Natural killer cell (primary cell): Measurements from ENCODE around the gene NPHP1. TPM values are rescaled to one million over a fixed set of nuclear protein-coding genes. Genes with fewer than 3 reads are reported as not detected.
"Not testable (repeated sequence)": the region's sequence is repeated elsewhere in the genome, so short reads cannot be mapped to it uniquely, and the experiment has no call there.

Experiments used
- ATAC-seq, 3 donors: fragments of 150-1000 bp in 2 of 3; fragments of 200-7000 bp in 1 of 3; cut with Tn5 transposase; 1 replicate in 1 of 3; 2 replicates in 2 of 3; pipeline ENCODE4 v1.10.0; 2021; ENCODE audit warnings: mild to moderate bottlenecking in 2 of 3, moderate library complexity in 2 of 3
- DNase-seq, 2 donors: peaks; one replicate each; pipeline versions ENCODE4 v3.0.0 to v3.0.0-alpha.2; 2013 to 2021; ENCODE audit warnings: mixed read lengths in 1 of 2
- H3K27ac ChIP-seq: one replicate; pipeline ENCODE4 v1.5.1; 2013; ENCODE audit warnings: mild to moderate bottlenecking, low read length
- H3K27me3 ChIP-seq: one replicate; pipeline ENCODE4 v1.6.1; 2013; ENCODE audit warnings: low read length; ENCODE audit not compliant: control insufficient read depth, insufficient read depth
- H3K36me3 ChIP-seq: one replicate; pipeline ENCODE4 v1.6.1; 2013; ENCODE audit warnings: low read length; ENCODE audit not compliant: control insufficient read depth, insufficient read depth
- H3K4me1 ChIP-seq: one replicate; pipeline ENCODE4 v1.6.1; 2013; ENCODE audit warnings: low read length; ENCODE audit not compliant: control insufficient read depth, insufficient read depth
- H3K4me3 ChIP-seq: one replicate; pipeline ENCODE4 v1.5.1; 2013; ENCODE audit warnings: low read length
- H3K9me3 ChIP-seq: one replicate; pipeline ENCODE4 v1.6.1; 2013; ENCODE audit warnings: low read length; ENCODE audit not compliant: control insufficient read depth, insufficient read depth
- H3K27ac Mint-ChIP-seq, 2 donors: one replicate each; pipeline ENCODE4 v1.8.0; 2022; ENCODE audit warnings: mild to moderate bottlenecking in 2 of 2, mixed read lengths in 2 of 2, moderate library complexity in 1 of 2
- H3K27me3 Mint-ChIP-seq, 2 donors: one replicate each; pipeline ENCODE4 v1.8.0; 2022; ENCODE audit warnings: low read depth in 2 of 2, mixed read lengths in 2 of 2
- H3K36me3 Mint-ChIP-seq: one replicate; pipeline ENCODE4 v1.8.0; 2022; ENCODE audit warnings: mixed read lengths
- H3K4me1 Mint-ChIP-seq, 2 donors: one replicate each; pipeline ENCODE4 v1.8.0; 2022; ENCODE audit warnings: mixed read lengths in 2 of 2
- H3K4me3 Mint-ChIP-seq: one replicate; pipeline ENCODE4 v1.8.0; 2022; ENCODE audit warnings: mild to moderate bottlenecking, moderate library complexity, mixed read lengths
- H3K9me3 Mint-ChIP-seq, 2 donors: one replicate each; pipeline ENCODE4 v1.8.0; 2022; ENCODE audit warnings: mixed read lengths in 2 of 2
- WGBS: methylation state at CpG from one replicate; pipeline ENCODE4 v1.1.7; 2013; ENCODE audit warnings: missing lambda C conversion rate; ENCODE audit not compliant: insufficient coverage; 5-methylcytosine and 5-hydroxymethylcytosine counted together
- intact Hi-C: fragments of 100-400 bp; cut with micrococcal nuclease; formaldehyde crosslinking; loops from one replicate; pipeline ENCODE4 v1.14.2; 2022
- total RNA-seq, 4 donors: library from RNA; stranded (reverse); fragments of 120-200 nt in 1 of 4; gene quantifications; one replicate each; pipeline versions ENCODE4 v1.2.3 to v1.2.4, GENCODE V29; 2013 to 2022
- TF ChIP-seq, protein P1 (sequence below): fragments of 200-600 bp; IDR thresholded peaks from one replicate; pipeline ENCODE4 v1.8.0; 2022; ENCODE audit warnings: antibody characterized with exemption

NPHP1 gene
- total RNA-seq, 3 donors from 2014 or later (not counting 1 experiment from before 2014, with no cell fraction given), result 0.11 to 0.30 (median 0.24) TPM

GRCh38 chr2:110197452-110197851 is 7.4 kb downstream of the NPHP1 start:
- intact Hi-C loops, result no loop called here
- no peak overlapping the region for H3K4me3 ChIP-seq
- Mint-ChIP-seq H3K4me1 (no peaks in the 10 kb centered on the region), H3K36me3 (no peaks in the 10 kb centered on the region), H3K27ac (no peak overlapping the region), H3K4me3 (no peak overlapping the region), H3K9me3 (no peaks in the 10 kb centered on the region), H3K27me3 (peaks cover 3 to 14% of the 10 kb centered on the region in 2 donors)
- ATAC-seq (no peak), DNase-seq (no peak)
- 93% methylated on average over 3 of the region's 4 CpGs for WGBS
- H3K27me3 ChIP-seq, result no peaks in the 10 kb centered on the region
- no peak overlapping the region for H3K27ac ChIP-seq
- no peaks in the 10 kb centered on the region for H3K9me3 ChIP-seq
- H3K4me1 ChIP-seq, result no peaks in the 10 kb centered on the region
- H3K36me3 ChIP-seq, result no peaks in the 10 kb centered on the region
- TF ChIP-seq, protein P1, sequence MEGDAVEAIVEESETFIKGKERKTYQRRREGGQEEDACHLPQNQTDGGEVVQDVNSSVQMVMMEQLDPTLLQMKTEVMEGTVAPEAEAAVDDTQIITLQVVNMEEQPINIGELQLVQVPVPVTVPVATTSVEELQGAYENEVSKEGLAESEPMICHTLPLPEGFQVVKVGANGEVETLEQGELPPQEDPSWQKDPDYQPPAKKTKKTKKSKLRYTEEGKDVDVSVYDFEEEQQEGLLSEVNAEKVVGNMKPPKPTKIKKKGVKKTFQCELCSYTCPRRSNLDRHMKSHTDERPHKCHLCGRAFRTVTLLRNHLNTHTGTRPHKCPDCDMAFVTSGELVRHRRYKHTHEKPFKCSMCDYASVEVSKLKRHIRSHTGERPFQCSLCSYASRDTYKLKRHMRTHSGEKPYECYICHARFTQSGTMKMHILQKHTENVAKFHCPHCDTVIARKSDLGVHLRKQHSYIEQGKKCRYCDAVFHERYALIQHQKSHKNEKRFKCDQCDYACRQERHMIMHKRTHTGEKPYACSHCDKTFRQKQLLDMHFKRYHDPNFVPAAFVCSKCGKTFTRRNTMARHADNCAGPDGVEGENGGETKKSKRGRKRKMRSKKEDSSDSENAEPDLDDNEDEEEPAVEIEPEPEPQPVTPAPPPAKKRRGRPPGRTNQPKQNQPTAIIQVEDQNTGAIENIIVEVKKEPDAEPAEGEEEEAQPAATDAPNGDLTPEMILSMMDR, result no peak

DNA sequence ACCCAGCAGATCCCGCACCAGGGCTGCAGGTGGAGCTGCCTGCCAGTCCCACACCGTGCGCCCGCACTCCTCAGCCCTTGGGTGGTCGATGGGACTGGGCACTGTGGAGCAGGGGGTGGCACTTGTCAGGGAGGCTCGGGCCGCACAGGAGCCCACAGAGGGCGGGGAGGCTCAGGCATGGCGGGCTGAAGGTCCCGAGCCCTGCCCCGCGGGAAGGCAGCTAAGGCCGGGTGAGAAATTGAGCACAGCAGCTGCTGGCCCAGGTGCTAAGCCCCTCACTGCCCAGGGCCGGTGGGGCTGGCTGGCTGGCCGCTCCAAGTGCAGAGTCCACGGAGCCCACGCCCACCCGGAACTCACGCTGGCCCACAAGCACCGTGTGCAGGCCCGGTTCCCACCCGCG is 14.6 kb downstream of the NPHP1 start:
- H3K36me3 Mint-ChIP-seq, H3K4me3 ChIP-seq, H3K9me3 Mint-ChIP-seq, ATAC-seq, H3K4me3 Mint-ChIP-seq, H3K27ac Mint-ChIP-seq, H3K4me1 Mint-ChIP-seq, H3K27me3 ChIP-seq, intact Hi-C loops, H3K27ac ChIP-seq, H3K4me1 ChIP-seq, H3K36me3 ChIP-seq, DNase-seq, H3K9me3 ChIP-seq: not testable (repeated sequence)
- WGBS, result 96% methylated on average over 23 of the region's 23 CpGs
- H3K27me3 Mint-ChIP-seq, result peaks cover 10 to 21% of the 10 kb centered on the region in 2 donors

DNA sequence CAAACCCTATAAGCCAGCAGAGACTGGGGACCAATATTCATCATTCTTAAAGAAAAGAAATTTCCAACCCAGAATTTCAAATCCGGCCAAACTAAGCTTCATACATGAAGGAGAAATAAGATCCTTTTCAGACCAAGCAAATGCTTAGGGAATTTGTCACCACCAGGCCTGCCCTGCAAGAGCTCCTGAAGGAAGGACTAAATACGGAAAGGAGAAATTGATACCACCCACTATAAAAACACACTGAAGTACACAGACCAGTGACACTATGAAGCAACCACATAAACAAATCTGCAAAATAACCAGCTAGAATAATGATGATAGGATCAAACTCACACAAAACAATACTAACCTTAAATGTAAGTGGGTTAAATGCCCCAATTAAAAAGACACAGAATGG is 22.4 kb downstream of the NPHP1 start:
- Mint-ChIP-seq H3K27ac (no peak overlapping the region), H3K9me3 (peaks cover 0 to 3% of the 10 kb centered on the region in 2 donors), H3K36me3 (no peaks in the 10 kb centered on the region), H3K4me1 (no peaks in the 10 kb centered on the region), H3K4me3 (no peak overlapping the region), H3K27me3 (peaks cover 7 to 18% of the 10 kb centered on the region in 2 donors)
- Histone ChIP-seq H3K36me3 (no peaks in the 10 kb centered on the region), H3K9me3 (peaks cover 6% of the 10 kb centered on the region), H3K27ac (no peak overlapping the region), H3K27me3 (no peaks in the 10 kb centered on the region), H3K4me3 (no peak overlapping the region), H3K4me1 (no peaks in the 10 kb centered on the region)
- intact Hi-C loops, result no loop called here
- WGBS, result 87% methylated on average over 2 of the region's 2 CpGs
- DNase-seq (no peak), ATAC-seq (no peak)
- TF ChIP-seq, protein P1, result no peak

- intact Hi-C loops, result no loop called here
- peaks cover 17 to 18% of the 10 kb centered on the region in 2 donors for H3K27me3 Mint-ChIP-seq
- H3K27ac Mint-ChIP-seq, result no peak overlapping the region
- Histone ChIP-seq H3K4me1 (no peaks in the 10 kb centered on the region), H3K36me3 (no peaks in the 10 kb centered on the region), H3K4me3 (no peak overlapping the region), H3K27ac (no peak overlapping the region), H3K9me3 (peaks cover 6% of the 10 kb centered on the region), H3K27me3 (no peaks in the 10 kb centered on the region)
- no peak overlapping the region for H3K4me3 Mint-ChIP-seq
- TF ChIP-seq, protein P1, result no peak
- ATAC-seq (no peak), DNase-seq (no peak)
- H3K4me1 Mint-ChIP-seq, result no peaks in the 10 kb centered on the region
- H3K9me3 Mint-ChIP-seq, result peaks cover 0 to 3% of the 10 kb centered on the region in 2 donors
- H3K36me3 Mint-ChIP-seq, result no peaks in the 10 kb centered on the region
Measured at GRCh38 chr2:110180036-110180435, 24.8 kb downstream of the NPHP1 start.
